Measurements from ENCODE around the gene HPSE2.

- no peak for TF ChIP-seq POLR2A (IDR thresholded peaks at IDR 0.05; ENCODE audit: low read depth)
- no peak for TF ChIP-seq CTCF (IDR thresholded peaks at IDR 0.05)
- no peak for TF ChIP-seq EP300 (IDR thresholded peaks at IDR 0.05)
- no peak for TF ChIP-seq POLR2AphosphoS5 (IDR thresholded peaks at IDR 0.05)
These were observed 190.0 kb downstream of the HPSE2 start for GRCh38 chr10:99045671-99046070.

Data from esophagus muscularis mucosa (tissue), 4 donors.